ENCODE data around the gene POLE3. TPM values are rescaled to one million over a fixed set of nuclear protein-coding genes. Genes with fewer than 3 reads are reported as not detected.
"Not testable (repeated sequence)": the region's sequence is repeated elsewhere in the genome, so short reads cannot be mapped to it uniquely, and the experiment has no call there.

The POLE3 gene
- total and polyA plus RNA-seq, 3 experiments from 2014 or later = 88.2 to 115 (median 88.5) TPM

DNA sequence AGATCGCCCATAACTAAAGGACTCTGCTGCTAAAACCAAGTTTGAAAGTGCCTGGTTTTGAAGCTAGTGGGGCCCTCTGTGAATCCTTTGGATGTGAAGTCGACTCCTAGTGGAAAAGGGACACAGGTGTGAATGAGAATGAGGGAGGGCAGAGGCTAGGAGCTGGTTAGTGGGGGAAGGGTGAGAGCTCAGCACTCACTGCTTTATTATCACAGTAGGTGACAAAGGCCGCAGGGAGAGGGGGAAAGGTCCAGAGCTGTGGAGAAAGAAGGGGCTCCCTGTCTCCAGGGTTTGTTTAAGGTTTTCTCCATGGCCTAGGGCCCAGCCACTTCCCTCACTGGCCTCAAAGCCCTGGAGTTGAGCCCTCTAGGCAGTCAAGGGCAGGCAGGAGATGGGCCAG lies 37.2 kb downstream of the POLE3 start:
- H3K27me3 ChIP-seq (ENCODE audit: insufficient read depth, low read length, poor library complexity, severe bottlenecking) = no peaks in the 10 kb centered on the region
- Mint-ChIP-seq H3K27me3 (no peaks in the 10 kb centered on the region), H3K9me3 (no peaks in the 10 kb centered on the region), H3K36me3 (peaks cover 0 to 30% (median 0%) of the 10 kb centered on the region in 3 donors), H3K4me1 (peaks cover 9 to 21% (median 16%) of the 10 kb centered on the region in 3 donors), H3K27ac (peak overlapping the region in 1 of 8 donors; percentile 43), H3K4me3 (peak overlapping the region in 2 of 7 donors; percentile 38 to 56)
- CTCF ChIA-PET = no interaction called here
- POLR2A ChIA-PET = no interaction called here
- peaks cover 9% of the 10 kb centered on the region for H3K4me1 ChIP-seq (ENCODE audit: insufficient read depth, low read length)
- H3K36me3 ChIP-seq (ENCODE audit: insufficient read depth, low read length) = no peaks in the 10 kb centered on the region
- H3K9me3 ChIP-seq (ENCODE audit: low read length) = no peaks in the 10 kb centered on the region
- no peak overlapping the region for H3K4me3 ChIP-seq (ENCODE audit: low read length)
- no peak for DNase-seq
- no peak overlapping the region for H3K27ac ChIP-seq (ENCODE audit: low read depth, low read length)

DNA sequence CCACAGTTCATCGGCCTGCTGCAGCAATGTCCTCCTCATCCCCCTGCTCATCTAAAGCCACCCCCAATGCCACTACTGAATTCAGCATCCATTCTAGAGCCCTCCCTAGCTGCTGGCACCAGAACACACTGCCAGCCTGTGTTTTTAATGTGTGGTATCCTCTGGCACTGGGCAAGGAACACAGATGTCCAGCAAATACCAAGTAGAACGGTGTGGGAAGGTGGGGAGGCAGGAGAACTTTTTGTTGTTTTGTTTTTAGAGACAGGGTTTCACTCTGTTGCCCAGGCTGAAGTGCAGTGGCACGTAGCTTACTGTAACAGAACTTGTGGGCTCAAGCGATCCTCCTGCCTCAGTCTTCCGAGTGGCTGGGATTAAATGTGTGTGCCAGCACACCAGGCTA lies 38.4 kb downstream of the POLE3 start:
- DNase-seq = no peak
- H3K27me3 Mint-ChIP-seq = no peaks in the 10 kb centered on the region
- Histone ChIP-seq H3K27me3 (ENCODE audit: insufficient read depth, low read length, poor library complexity, severe bottlenecking) (no peaks in the 10 kb centered on the region), H3K4me1 (ENCODE audit: insufficient read depth, low read length) (peaks cover 9% of the 10 kb centered on the region), H3K36me3 (ENCODE audit: insufficient read depth, low read length) (no peaks in the 10 kb centered on the region), H3K9me3 (ENCODE audit: low read length) (no peaks in the 10 kb centered on the region), H3K27ac (ENCODE audit: low read depth, low read length) (no peak overlapping the region), H3K4me3 (ENCODE audit: low read length) (no peak overlapping the region)
- H3K4me1 Mint-ChIP-seq = peaks cover 9 to 17% (median 16%) of the 10 kb centered on the region in 3 donors
- no peaks in the 10 kb centered on the region for H3K9me3 Mint-ChIP-seq
- CTCF ChIA-PET = interaction anchor here (1.2 kb wide), 1 partner anchor 30 kb away, joined by 3 read pairs; no protein-coding TSS in a partner anchor
- peak overlapping the region in 2 of 8 donors; percentile 16 to 33 for H3K27ac Mint-ChIP-seq
- POLR2A ChIA-PET = no interaction called here
- H3K36me3 Mint-ChIP-seq = peaks cover 0 to 30% (median 0%) of the 10 kb centered on the region in 3 donors
- H3K4me3 Mint-ChIP-seq = no peak overlapping the region

DNA sequence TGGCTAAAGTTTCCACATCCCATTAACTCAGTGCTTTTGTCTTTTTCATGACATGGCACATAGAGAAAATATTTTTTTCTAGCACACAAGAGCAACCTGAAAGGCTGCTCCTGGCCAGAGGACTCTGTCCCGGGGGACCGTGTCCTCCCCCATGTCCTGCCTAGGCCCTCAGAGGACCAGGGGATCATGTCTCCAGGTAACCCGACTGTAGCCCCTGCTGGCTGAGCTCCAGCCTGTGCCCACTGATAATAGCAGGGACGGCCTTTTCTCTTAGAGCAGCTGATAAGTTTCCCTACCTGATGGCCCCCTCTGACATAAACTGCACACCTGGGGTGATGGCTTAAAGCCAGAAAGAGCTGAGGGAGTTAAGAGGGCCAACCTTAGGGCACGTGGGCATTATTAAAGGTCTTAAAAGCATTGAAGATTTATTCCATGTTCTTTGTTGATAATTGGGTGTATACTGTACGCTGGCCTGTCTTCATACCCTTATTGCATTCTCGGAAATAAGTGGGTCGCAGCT lies 39.6 kb downstream of the POLE3 start:
- ChIA-PET CTCF (no interaction called here), POLR2A (interaction anchor here (1.0 kb wide), 1 partner anchor 21 kb away, joined by 6 read pairs; the partner anchor contains the start of gene BSPRY)
- peaks cover 0 to 1% of the 10 kb centered on the region in 2 donors for H3K27me3 Mint-ChIP-seq

DNA sequence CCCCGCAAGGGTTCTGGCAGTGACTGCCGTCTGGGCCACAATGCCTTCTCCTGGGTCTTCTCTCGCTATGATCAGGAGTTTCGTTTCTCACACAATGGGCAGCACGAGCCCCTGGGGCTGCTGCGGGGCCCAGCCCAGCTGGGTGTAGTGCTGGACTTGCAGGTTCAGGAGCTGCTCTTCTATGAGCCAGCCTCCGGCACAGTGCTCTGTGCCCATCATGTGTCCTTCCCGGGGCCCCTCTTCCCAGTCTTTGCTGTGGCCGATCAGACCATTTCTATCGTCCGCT lies 40.7 kb downstream of the POLE3 start:
- ChIA-PET CTCF (no interaction called here), POLR2A (interaction anchor here (0.6 to 1.0 kb wide), 2 partner anchors 10 to 20 kb away, joined by 3 to 6 read pairs; partner anchors contain the start of gene BSPRY)
- no peak for DNase-seq
- Mint-ChIP-seq H3K27ac (no peak overlapping the region), H3K4me1 (peaks cover 0 to 5% (median 4%) of the 10 kb centered on the region in 3 donors), H3K27me3 (peaks cover 0 to 1% of the 10 kb centered on the region in 2 donors), H3K4me3 (no peak overlapping the region), H3K36me3 (peaks cover 0 to 20% (median 0%) of the 10 kb centered on the region in 3 donors), H3K9me3 (no peaks in the 10 kb centered on the region)
- no peak overlapping the region for H3K4me3 ChIP-seq (ENCODE audit: low read length)
- H3K9me3 ChIP-seq (ENCODE audit: low read length) = no peaks in the 10 kb centered on the region
- no peak overlapping the region for H3K27ac ChIP-seq (ENCODE audit: low read depth, low read length)
- H3K27me3 ChIP-seq (ENCODE audit: insufficient read depth, low read length, poor library complexity, severe bottlenecking) = no peaks in the 10 kb centered on the region
- H3K4me1 ChIP-seq (ENCODE audit: insufficient read depth, low read length) = no peaks in the 10 kb centered on the region
- no peaks in the 10 kb centered on the region for H3K36me3 ChIP-seq (ENCODE audit: insufficient read depth, low read length)

More for the DNA sequence above, 39.6 kb downstream of the POLE3 start:
- Mint-ChIP-seq H3K27ac (peak overlapping the region in 1 of 8 donors; percentile 26), H3K9me3 (no peaks in the 10 kb centered on the region), H3K4me1 (peaks cover 9 to 15% (median 15%) of the 10 kb centered on the region in 3 donors), H3K4me3 (no peak overlapping the region), H3K36me3 (peaks cover 0 to 28% (median 0%) of the 10 kb centered on the region in 3 donors)
- Histone ChIP-seq H3K4me1 (ENCODE audit: insufficient read depth, low read length) (peaks cover 8% of the 10 kb centered on the region), H3K36me3 (ENCODE audit: insufficient read depth, low read length) (no peaks in the 10 kb centered on the region), H3K9me3 (ENCODE audit: low read length) (no peaks in the 10 kb centered on the region), H3K4me3 (ENCODE audit: low read length) (no peak overlapping the region), H3K27ac (ENCODE audit: low read depth, low read length) (no peak overlapping the region), H3K27me3 (ENCODE audit: insufficient read depth, low read length, poor library complexity, severe bottlenecking) (no peaks in the 10 kb centered on the region)
- no peak for DNase-seq

DNA sequence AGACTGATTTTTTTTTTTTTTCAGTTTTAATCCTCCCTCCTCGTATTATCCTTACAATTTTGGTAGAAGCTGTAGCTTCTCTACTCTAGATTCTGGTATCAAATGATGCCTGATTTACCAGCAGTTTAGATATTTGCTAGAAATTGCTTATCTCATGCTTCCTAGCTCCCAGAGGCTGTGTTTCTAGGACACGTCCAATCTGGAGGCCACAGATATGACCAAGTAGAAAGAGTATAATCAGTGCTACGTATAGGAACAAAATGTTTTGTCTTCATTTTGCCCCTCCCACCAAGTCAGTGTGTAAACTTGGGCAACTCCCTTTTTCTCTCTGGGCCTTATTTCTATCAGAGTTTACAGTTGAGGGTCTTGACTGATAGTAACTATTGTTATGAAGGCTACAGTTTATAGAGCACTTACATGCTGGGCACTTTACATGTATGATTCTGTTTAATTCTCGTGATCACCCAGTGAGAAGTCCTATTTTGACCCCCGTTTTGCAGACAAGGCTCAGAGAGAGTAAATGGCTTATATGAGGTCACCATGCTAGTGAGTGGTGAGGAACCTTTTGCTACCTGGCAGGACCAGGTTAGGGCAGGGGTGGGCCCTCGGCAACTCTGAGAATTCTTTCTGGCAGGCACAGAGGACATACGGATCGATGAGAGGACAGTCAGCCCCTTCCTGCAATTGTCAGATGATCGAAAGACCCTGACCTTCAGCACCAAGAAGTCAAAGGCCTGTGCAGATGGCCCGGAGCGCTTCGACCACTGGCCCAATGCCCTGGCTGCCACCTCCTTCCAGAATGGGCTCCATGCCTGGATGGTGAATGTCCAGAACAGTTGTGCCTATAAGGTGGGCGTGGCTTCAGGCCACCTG lies 41.3 kb downstream of the POLE3 start:
- peaks cover 0 to 16% (median 0%) of the 10 kb centered on the region in 3 donors for H3K36me3 Mint-ChIP-seq
- no peaks in the 10 kb centered on the region for H3K36me3 ChIP-seq (ENCODE audit: insufficient read depth, low read length)
- H3K27ac Mint-ChIP-seq = no peak overlapping the region
- no peaks in the 10 kb centered on the region for H3K9me3 ChIP-seq (ENCODE audit: low read length)
- no peak overlapping the region for H3K27ac ChIP-seq (ENCODE audit: low read depth, low read length)
- no peak overlapping the region for H3K4me3 ChIP-seq (ENCODE audit: low read length)
- H3K27me3 Mint-ChIP-seq = peaks cover 0 to 1% of the 10 kb centered on the region in 2 donors
- H3K4me1 ChIP-seq (ENCODE audit: insufficient read depth, low read length) = no peaks in the 10 kb centered on the region
- H3K4me3 Mint-ChIP-seq = no peak overlapping the region
- ChIA-PET CTCF (no interaction called here), POLR2A (no interaction called here)
- no peaks in the 10 kb centered on the region for H3K4me1 Mint-ChIP-seq
- DNase-seq = no peak
- H3K27me3 ChIP-seq (ENCODE audit: insufficient read depth, low read length, poor library complexity, severe bottlenecking) = no peaks in the 10 kb centered on the region
- no peaks in the 10 kb centered on the region for H3K9me3 Mint-ChIP-seq

DNA sequence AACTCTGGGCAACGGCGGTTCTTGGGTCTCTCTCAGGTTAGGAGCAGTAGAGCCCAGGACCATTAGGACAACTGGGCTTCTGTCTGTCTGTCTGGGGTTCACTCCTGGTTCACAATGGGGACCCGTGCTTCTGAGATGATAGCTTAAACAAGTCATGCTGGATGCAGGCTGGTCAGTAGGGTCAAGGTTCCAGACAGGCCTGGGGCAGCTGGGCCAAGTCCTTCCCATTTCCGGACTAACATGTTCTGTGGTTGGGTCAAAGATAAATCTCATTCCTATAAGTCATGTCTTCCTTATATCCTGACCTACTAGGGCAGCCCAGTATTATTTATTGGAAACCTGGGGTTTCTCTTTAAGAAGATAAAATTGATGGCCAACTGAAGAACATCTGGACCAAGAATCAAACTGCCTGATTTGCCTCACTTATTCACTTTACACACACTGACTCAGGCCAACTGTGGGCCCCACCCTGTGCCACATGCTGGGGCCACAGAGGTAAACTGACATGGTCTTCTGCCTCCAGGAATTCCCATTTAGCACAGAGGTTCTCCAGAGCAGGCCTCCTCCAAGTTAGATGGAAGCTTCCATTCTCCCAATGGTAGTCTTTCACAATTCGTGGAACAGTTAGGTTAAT lies 42.0 kb downstream of the POLE3 start:
- peaks cover 0 to 9% (median 0%) of the 10 kb centered on the region in 3 donors for H3K36me3 Mint-ChIP-seq
- POLR2A ChIA-PET = no interaction called here

DNA sequence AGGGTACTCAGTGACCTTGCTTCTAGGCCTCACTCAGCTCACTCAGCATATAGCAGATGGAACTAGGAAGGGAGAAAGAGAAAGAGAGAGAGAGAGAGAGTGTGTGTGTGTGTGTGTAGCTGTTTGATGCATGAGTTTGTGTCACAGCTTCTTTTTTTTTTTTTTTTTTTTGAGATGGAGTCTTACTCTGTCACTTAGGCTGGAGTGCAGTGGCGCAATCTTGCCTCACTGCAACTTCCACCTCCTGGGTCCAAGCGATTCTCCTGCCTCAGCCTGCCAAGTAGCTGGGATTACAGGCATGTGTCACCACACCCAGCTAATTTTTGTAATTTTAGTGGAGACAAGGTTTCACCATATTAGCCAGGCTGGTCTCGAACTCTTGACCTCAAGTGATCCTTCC lies 44.8 kb downstream of the POLE3 start:
- H3K36me3 Mint-ChIP-seq; H3K4me3 Mint-ChIP-seq; H3K4me1 Mint-ChIP-seq; DNase-seq; H3K27ac Mint-ChIP-seq; H3K36me3 ChIP-seq (ENCODE audit: insufficient read depth, low read length); H3K27me3 Mint-ChIP-seq; H3K27me3 ChIP-seq (ENCODE audit: insufficient read depth, low read length, poor library complexity, severe bottlenecking); H3K4me1 ChIP-seq (ENCODE audit: insufficient read depth, low read length); H3K9me3 ChIP-seq (ENCODE audit: low read length); H3K27ac ChIP-seq (ENCODE audit: low read depth, low read length); H3K9me3 Mint-ChIP-seq; H3K4me3 ChIP-seq (ENCODE audit: low read length): not testable (repeated sequence)
- CTCF ChIA-PET = interaction anchor here (1.2 kb wide), 1 partner anchor 35 kb away, joined by 3 read pairs; the partner anchor contains the start of gene ALAD
- POLR2A ChIA-PET = interaction anchor here (0.6 kb wide), 1 partner anchor 116 kb away, joined by 3 read pairs; no protein-coding TSS in a partner anchor

More for the DNA sequence above, 42.0 kb downstream of the POLE3 start:
- Histone ChIP-seq H3K27ac (ENCODE audit: low read depth, low read length) (no peak overlapping the region), H3K27me3 (ENCODE audit: insufficient read depth, low read length, poor library complexity, severe bottlenecking) (no peaks in the 10 kb centered on the region), H3K4me3 (ENCODE audit: low read length) (no peak overlapping the region), H3K4me1 (ENCODE audit: insufficient read depth, low read length) (no peaks in the 10 kb centered on the region), H3K36me3 (ENCODE audit: insufficient read depth, low read length) (no peaks in the 10 kb centered on the region), H3K9me3 (ENCODE audit: low read length) (no peaks in the 10 kb centered on the region)
- Mint-ChIP-seq H3K9me3 (no peaks in the 10 kb centered on the region), H3K4me3 (peak overlapping the region in 1 of 7 donors; percentile 54), H3K27ac (peak overlapping the region in 1 of 8 donors; percentile 91), H3K27me3 (peaks cover 0 to 1% of the 10 kb centered on the region in 2 donors), H3K4me1 (no peaks in the 10 kb centered on the region)
- no peak for DNase-seq
- CTCF ChIA-PET = no interaction called here

DNA sequence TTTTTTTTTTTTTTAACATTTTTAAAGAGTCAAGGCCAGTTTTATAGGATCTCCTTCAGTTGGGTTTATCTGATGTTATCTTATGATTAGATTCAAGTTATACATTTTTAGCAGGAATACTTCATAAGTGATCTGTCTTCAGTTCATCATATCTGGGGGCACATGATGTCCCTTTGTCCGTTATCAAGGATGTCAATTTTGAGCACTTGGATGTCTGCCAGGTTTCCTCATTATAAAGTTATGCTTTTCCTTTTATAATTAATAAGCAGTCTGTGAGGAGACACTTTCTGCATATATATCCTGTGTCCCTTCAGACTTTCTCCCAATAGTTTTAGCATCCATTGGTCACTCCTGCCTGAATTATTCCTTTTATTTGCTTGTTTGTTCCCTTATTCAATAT lies 45.5 kb downstream of the POLE3 start:
- Mint-ChIP-seq H3K36me3 (no peaks in the 10 kb centered on the region), H3K27me3 (peaks cover 0 to 4% of the 10 kb centered on the region in 2 donors), H3K27ac (no peak overlapping the region), H3K4me1 (no peaks in the 10 kb centered on the region), H3K9me3 (no peaks in the 10 kb centered on the region), H3K4me3 (no peak overlapping the region)
- ChIA-PET POLR2A (interaction anchor here (0.6 kb wide), 1 partner anchor 116 kb away, joined by 3 read pairs; no protein-coding TSS in a partner anchor), CTCF (interaction anchor here (1.2 kb wide), 1 partner anchor 36 kb away, joined by 3 read pairs; the partner anchor contains the start of gene ALAD)
- Histone ChIP-seq H3K9me3 (ENCODE audit: low read length) (no peaks in the 10 kb centered on the region), H3K4me3 (ENCODE audit: low read length) (no peak overlapping the region), H3K27ac (ENCODE audit: low read depth, low read length) (no peak overlapping the region), H3K4me1 (ENCODE audit: insufficient read depth, low read length) (no peaks in the 10 kb centered on the region), H3K27me3 (ENCODE audit: insufficient read depth, low read length, poor library complexity, severe bottlenecking) (no peaks in the 10 kb centered on the region), H3K36me3 (ENCODE audit: insufficient read depth, low read length) (no peaks in the 10 kb centered on the region)
- no peak for DNase-seq

Measured in CD8-positive, alpha-beta memory T cell (primary cell).